Mucosa of descending colon (tissue), 3 donors: ENCODE results near the gene NUTF2. TPM values are rescaled to one million over a fixed set of nuclear protein-coding genes. Genes with fewer than 3 reads are reported as not detected.
"Not testable (repeated sequence)": the region's sequence is repeated elsewhere in the genome, so short reads cannot be mapped to it uniquely, and the experiment has no call there.

ENCODE experiments used
- ATAC-seq: fragments of 200-7000 bp; cut with Tn5 transposase; one replicate; pipeline ENCODE4 v1.9.1; 2020; ENCODE audit warnings: mild to moderate bottlenecking, moderate library complexity
- DNase-seq, 3 donors: peaks; one replicate each; pipeline ENCODE4 v3.0.0-alpha.2; 2020
- H3K36me3 ChIP-seq: fragments of 200-600 bp; one replicate; pipeline ENCODE4 v1.8.0; 2021; ENCODE audit warnings: low read depth, mild to moderate bottlenecking
- H3K4me1 ChIP-seq: fragments of 200-600 bp; one replicate; pipeline ENCODE4 v1.8.0; 2021; ENCODE audit warnings: low read depth, mild to moderate bottlenecking
- H3K4me3 ChIP-seq: fragments of 200-600 bp; one replicate; pipeline ENCODE4 v1.8.0; 2021; ENCODE audit warnings: mild to moderate bottlenecking
- H3K9me3 ChIP-seq: fragments of 200-600 bp; one replicate; pipeline ENCODE4 v1.8.0; 2021; ENCODE audit warnings: mild to moderate bottlenecking
- intact Hi-C, 2 donors: fragments of 100-400 bp; cut with DNase I in 1 of 2; cut with micrococcal nuclease in 1 of 2; formaldehyde crosslinking; loops; one replicate each; pipeline versions ENCODE4 v1.11.0 to v1.11.1; 2022; cut with DNase I, micrococcal nuclease
- total RNA-seq, 3 donors: library from RNA; stranded (reverse); fragmentation: NEBNext Ultra II Directional in 2 of 3; extraction: Animal tissue kit (Norgen Biotek cat#: 25700) in 2 of 3; gene quantifications; one replicate each; pipeline versions ENCODE4 v1.2.1 to v1.2.4, GENCODE V29; 2021 to 2023
- TF ChIP-seq, protein P1 (sequence below): fragments of 200-600 bp; IDR thresholded peaks from one replicate; pipeline ENCODE4 v1.8.0; 2022; ENCODE audit warnings: antibody characterized with exemption, mild to moderate bottlenecking
- donor health status: DM: no; HTN: no; CAD: no; lungs with moderate emphysema.
- donor health status: DM: no; HTN: no; CAD: no.
- donor health status: DM: no; HTN: yes; CAD: no.

NUTF2 gene
- total RNA-seq, 3 donors from 2014 or later = 56.0 to 69.3 (median 58.0) TPM

- H3K4me1 ChIP-seq = peaks cover 19% of the 10 kb centered on the region
- intact Hi-C loops = no loop called here
- H3K9me3 ChIP-seq = no peaks in the 10 kb centered on the region
- H3K36me3 ChIP-seq = no peaks in the 10 kb centered on the region
- H3K4me3 ChIP-seq = no peak overlapping the region
- DNase-seq (no peak), ATAC-seq (no peak)
- TF ChIP-seq, protein P1, sequence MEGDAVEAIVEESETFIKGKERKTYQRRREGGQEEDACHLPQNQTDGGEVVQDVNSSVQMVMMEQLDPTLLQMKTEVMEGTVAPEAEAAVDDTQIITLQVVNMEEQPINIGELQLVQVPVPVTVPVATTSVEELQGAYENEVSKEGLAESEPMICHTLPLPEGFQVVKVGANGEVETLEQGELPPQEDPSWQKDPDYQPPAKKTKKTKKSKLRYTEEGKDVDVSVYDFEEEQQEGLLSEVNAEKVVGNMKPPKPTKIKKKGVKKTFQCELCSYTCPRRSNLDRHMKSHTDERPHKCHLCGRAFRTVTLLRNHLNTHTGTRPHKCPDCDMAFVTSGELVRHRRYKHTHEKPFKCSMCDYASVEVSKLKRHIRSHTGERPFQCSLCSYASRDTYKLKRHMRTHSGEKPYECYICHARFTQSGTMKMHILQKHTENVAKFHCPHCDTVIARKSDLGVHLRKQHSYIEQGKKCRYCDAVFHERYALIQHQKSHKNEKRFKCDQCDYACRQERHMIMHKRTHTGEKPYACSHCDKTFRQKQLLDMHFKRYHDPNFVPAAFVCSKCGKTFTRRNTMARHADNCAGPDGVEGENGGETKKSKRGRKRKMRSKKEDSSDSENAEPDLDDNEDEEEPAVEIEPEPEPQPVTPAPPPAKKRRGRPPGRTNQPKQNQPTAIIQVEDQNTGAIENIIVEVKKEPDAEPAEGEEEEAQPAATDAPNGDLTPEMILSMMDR = no peak
These were observed 15.1 kb downstream of the NUTF2 start for GRCh38 chr16:67861877-67862276.

DNA sequence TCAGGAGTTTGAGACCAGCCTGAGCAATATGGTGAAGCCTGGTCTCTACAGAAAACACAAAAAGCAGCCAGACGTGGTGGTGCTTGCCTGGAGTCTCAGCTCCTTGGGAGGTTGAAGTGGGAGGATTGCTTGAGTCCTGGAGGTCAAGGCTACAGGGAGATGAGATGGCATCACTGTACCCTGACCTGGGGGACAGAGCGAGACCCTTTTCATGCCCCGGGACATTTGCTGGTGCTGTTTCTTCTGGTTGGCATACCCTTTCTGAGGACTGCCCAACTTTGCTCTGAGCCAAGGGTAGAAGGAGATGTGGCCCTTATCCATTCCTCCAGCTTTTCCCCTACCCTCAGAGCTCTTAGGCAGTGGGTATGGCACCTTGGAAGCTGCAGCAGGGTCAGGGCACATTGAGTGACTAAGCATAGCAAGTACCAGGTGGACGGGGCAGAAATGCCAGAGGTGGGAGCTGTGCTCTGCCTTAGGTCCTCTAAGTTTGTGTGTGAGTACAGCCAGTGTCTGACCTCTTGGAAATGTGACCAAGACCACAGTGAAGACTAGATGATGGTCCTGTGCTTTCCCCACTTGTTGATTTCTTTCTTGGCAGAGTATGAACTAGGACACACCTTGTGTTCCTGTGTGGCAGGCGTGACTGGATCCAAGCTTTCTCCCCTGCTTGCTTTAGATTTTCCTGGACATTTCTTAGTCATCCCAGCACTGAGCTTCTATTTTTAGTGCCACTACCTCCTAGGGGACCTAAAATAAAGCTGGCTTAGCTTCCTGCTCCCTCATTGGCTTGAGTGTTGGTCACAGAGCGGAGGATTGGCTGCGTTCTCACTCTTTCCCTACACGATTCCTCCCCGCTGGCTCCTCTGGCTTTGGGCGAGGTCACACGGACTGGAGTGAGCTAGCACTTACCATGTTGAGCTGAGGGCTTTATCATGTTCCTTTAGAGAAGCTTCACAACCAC, 16.2 kb downstream of the NUTF2 start:
- intact Hi-C loops = no loop called here
- H3K36me3 ChIP-seq = no peaks in the 10 kb centered on the region
- no peak overlapping the region for H3K4me3 ChIP-seq
- no peaks in the 10 kb centered on the region for H3K9me3 ChIP-seq
- ATAC-seq (peak; percentile 32), DNase-seq (no peak)
- H3K4me1 ChIP-seq = peaks cover 8% of the 10 kb centered on the region
- TF ChIP-seq, protein P1 = no peak

DNA sequence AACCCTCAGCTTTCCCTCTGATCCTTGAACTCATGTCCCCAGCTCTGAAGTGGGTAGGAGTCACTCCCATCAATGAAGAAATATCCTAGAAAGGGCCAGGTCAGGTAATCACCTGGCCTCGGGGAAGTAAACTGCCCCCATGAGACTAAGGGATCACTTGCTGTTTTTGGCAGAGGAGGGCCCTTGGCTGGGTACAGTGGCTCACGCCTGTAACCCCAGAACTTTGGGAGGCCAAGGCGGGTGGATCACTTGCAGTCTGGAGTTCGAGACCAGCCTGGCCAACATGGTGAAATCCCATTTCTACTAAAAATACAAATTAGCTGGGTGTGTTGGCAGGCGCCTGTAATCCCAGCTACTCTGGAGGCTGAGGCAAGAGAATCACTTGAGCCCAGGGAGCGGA, 17.3 kb downstream of the NUTF2 start:
- ATAC-seq, H3K4me1 ChIP-seq, DNase-seq, H3K4me3 ChIP-seq, H3K36me3 ChIP-seq, H3K9me3 ChIP-seq, intact Hi-C loops: not testable (repeated sequence)

- TF ChIP-seq, protein P1 = no peak
- intact Hi-C loops = no loop called here
- H3K36me3 ChIP-seq = no peaks in the 10 kb centered on the region
- no peak for ATAC-seq
- no peaks in the 10 kb centered on the region for H3K9me3 ChIP-seq
- no peaks in the 10 kb centered on the region for H3K4me1 ChIP-seq
- no peak for DNase-seq
- H3K4me3 ChIP-seq = no peak overlapping the region
These were observed 17.9 kb downstream of the NUTF2 start for GRCh38 chr16:67864594-67864993.

- ATAC-seq (peak; percentile 72), DNase-seq (peak in 1 of 3 donors; percentile 36)
- Histone ChIP-seq H3K4me3 (no peak overlapping the region), H3K36me3 (no peaks in the 10 kb centered on the region), H3K9me3 (no peaks in the 10 kb centered on the region), H3K4me1 (no peaks in the 10 kb centered on the region)
- intact Hi-C loops = no loop called here
- TF ChIP-seq, protein P1 = no peak
These were observed 18.6 kb downstream of the NUTF2 start for GRCh38 chr16:67865318-67865717.

DNA sequence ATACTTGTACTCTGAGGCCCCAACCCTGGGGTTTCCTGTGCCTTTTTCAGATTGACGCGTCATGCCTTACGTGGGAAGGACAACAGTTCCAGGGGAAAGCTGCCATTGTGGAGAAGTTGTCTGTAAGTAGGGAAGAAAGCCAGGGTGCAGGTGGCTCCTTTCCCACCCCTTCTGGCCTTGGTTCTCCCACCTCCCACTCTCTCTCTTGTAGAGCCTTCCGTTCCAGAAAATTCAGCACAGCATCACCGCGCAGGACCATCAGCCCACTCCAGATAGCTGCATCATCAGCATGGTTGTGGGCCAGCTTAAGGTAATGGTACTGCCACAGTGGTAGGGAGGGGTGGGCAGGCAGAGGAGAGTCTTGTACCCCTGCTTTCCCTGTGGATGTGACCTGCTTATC, 21.6 kb downstream of the NUTF2 start:
- Histone ChIP-seq H3K36me3 (no peaks in the 10 kb centered on the region), H3K4me3 (no peak overlapping the region), H3K4me1 (no peaks in the 10 kb centered on the region), H3K9me3 (no peaks in the 10 kb centered on the region)
- TF ChIP-seq, protein P1 = no peak
- intact Hi-C loops = no loop called here
- ATAC-seq = no peak
- no peak for DNase-seq
